Activated naive CD8-positive, alpha-beta T cell treated with anti-CD3 and anti-CD28 coated beads for 36 hours (primary cell): Measurements from ENCODE around the gene UMAD1. TPM values are rescaled to one million over a fixed set of nuclear protein-coding genes. Genes with fewer than 3 reads are reported as not detected.
"Not testable (repeated sequence)": the region's sequence is repeated elsewhere in the genome, so short reads cannot be mapped to it uniquely, and the experiment has no call there.

Experiments used
- DNase-seq: peaks from one replicate; pipeline ENCODE4 v3.0.0; 2021
- H3K27ac Mint-ChIP-seq: one replicate; pipeline ENCODE4 v1.8.0; 2022; ENCODE audit warnings: mild to moderate bottlenecking, moderate library complexity, mixed read lengths
- H3K27me3 Mint-ChIP-seq: one replicate; pipeline ENCODE4 v1.8.0; 2022; ENCODE audit warnings: mild to moderate bottlenecking, mixed read lengths
- H3K36me3 Mint-ChIP-seq: one replicate; pipeline ENCODE4 v1.8.0; 2021; ENCODE audit warnings: mild to moderate bottlenecking, mixed read lengths
- H3K4me1 Mint-ChIP-seq: one replicate; pipeline ENCODE4 v1.8.0; 2021; ENCODE audit warnings: mixed read lengths
- H3K4me3 Mint-ChIP-seq: one replicate; pipeline ENCODE4 v1.8.0; 2022; ENCODE audit warnings: mild to moderate bottlenecking, moderate library complexity, mixed read lengths
- H3K9me3 Mint-ChIP-seq: one replicate; pipeline ENCODE4 v1.8.0; 2022; ENCODE audit warnings: mixed read lengths
- total RNA-seq, 2 experiments: library from RNA; stranded (reverse); gene quantifications; one replicate each; pipeline ENCODE4 v1.2.3, GENCODE V29; 2021

The UMAD1 gene
- total RNA-seq, 2 experiments from 2014 or later, result 13.2 to 13.7 TPM

GRCh38 chr7:7670490-7670889, 29.9 kb downstream of the UMAD1 start:
- Mint-ChIP-seq H3K36me3 (peaks cover 57% of the 10 kb centered on the region), H3K27ac (peak overlapping the region; percentile 85), H3K27me3 (no peaks in the 10 kb centered on the region), H3K4me3 (no peak overlapping the region), H3K4me1 (peaks cover 46% of the 10 kb centered on the region), H3K9me3 (peaks cover 20% of the 10 kb centered on the region)
- no peak for DNase-seq

- peaks cover 46% of the 10 kb centered on the region for H3K4me1 Mint-ChIP-seq
- peaks cover 62% of the 10 kb centered on the region for H3K36me3 Mint-ChIP-seq
- no peak for DNase-seq
- H3K9me3 Mint-ChIP-seq, result peaks cover 24% of the 10 kb centered on the region
- H3K4me3 Mint-ChIP-seq, result peak overlapping the region; percentile 3
- no peaks in the 10 kb centered on the region for H3K27me3 Mint-ChIP-seq
- peak overlapping the region; percentile 85 for H3K27ac Mint-ChIP-seq
These were observed 30.8 kb downstream of the UMAD1 start for GRCh38 chr7:7671361-7671760.

- H3K27ac Mint-ChIP-seq, result peak overlapping the region; percentile 85
- H3K27me3 Mint-ChIP-seq, result no peaks in the 10 kb centered on the region
- H3K36me3 Mint-ChIP-seq, result peaks cover 65% of the 10 kb centered on the region
- H3K9me3 Mint-ChIP-seq, result peaks cover 27% of the 10 kb centered on the region
- H3K4me3 Mint-ChIP-seq, result peak overlapping the region; percentile 23
- peaks cover 45% of the 10 kb centered on the region for H3K4me1 Mint-ChIP-seq
- peak; percentile 26 for DNase-seq
These were observed 32.1 kb downstream of the UMAD1 start for GRCh38 chr7:7672545-7673239.

GRCh38 chr7:7673240-7673550, 32.6 kb downstream of the UMAD1 start:
- Mint-ChIP-seq H3K27me3 (no peaks in the 10 kb centered on the region), H3K27ac (peak overlapping the region; percentile 85), H3K36me3 (peaks cover 65% of the 10 kb centered on the region), H3K9me3 (peaks cover 30% of the 10 kb centered on the region), H3K4me1 (peaks cover 43% of the 10 kb centered on the region), H3K4me3 (peak overlapping the region; percentile 23)
- DNase-seq, result no peak

- H3K27ac Mint-ChIP-seq, result no peak overlapping the region
- no peak overlapping the region for H3K4me3 Mint-ChIP-seq
- no peaks in the 10 kb centered on the region for H3K27me3 Mint-ChIP-seq
- H3K4me1 Mint-ChIP-seq, result peaks cover 31% of the 10 kb centered on the region
- H3K9me3 Mint-ChIP-seq, result peaks cover 19% of the 10 kb centered on the region
- H3K36me3 Mint-ChIP-seq, result peaks cover 46% of the 10 kb centered on the region
- no peak for DNase-seq
These were observed 35.1 kb downstream of the UMAD1 start for GRCh38 chr7:7675686-7676085.

GRCh38 chr7:7679640-7680039, 39.1 kb downstream of the UMAD1 start:
- H3K27me3 Mint-ChIP-seq, H3K27ac Mint-ChIP-seq, DNase-seq, H3K4me3 Mint-ChIP-seq: not testable (repeated sequence)
- peaks cover 10% of the 10 kb centered on the region for H3K9me3 Mint-ChIP-seq
- H3K4me1 Mint-ChIP-seq, result peaks cover 21% of the 10 kb centered on the region
- H3K36me3 Mint-ChIP-seq, result peaks cover 19% of the 10 kb centered on the region

GRCh38 chr7:7681191-7681935, 40.8 kb downstream of the UMAD1 start:
- peak; percentile 13 for DNase-seq
- peaks cover 9% of the 10 kb centered on the region for H3K36me3 Mint-ChIP-seq
- peaks cover 7% of the 10 kb centered on the region for H3K9me3 Mint-ChIP-seq
- peaks cover 25% of the 10 kb centered on the region for H3K4me1 Mint-ChIP-seq
- H3K4me3 Mint-ChIP-seq, result no peak overlapping the region
- peak overlapping the region; percentile 38 for H3K27ac Mint-ChIP-seq
- no peaks in the 10 kb centered on the region for H3K27me3 Mint-ChIP-seq

- H3K36me3 Mint-ChIP-seq, result peaks cover 9% of the 10 kb centered on the region
- H3K4me1 Mint-ChIP-seq, result peaks cover 29% of the 10 kb centered on the region
- H3K4me3 Mint-ChIP-seq, result no peak overlapping the region
- H3K27me3 Mint-ChIP-seq, result no peaks in the 10 kb centered on the region
- DNase-seq, result no peak
- H3K9me3 Mint-ChIP-seq, result peaks cover 7% of the 10 kb centered on the region
- no peak overlapping the region for H3K27ac Mint-ChIP-seq
These were observed 41.4 kb downstream of the UMAD1 start for GRCh38 chr7:7681936-7682329.

GRCh38 chr7:7682861-7683260, 42.3 kb downstream of the UMAD1 start:
- Mint-ChIP-seq H3K27me3 (no peaks in the 10 kb centered on the region), H3K36me3 (peaks cover 3% of the 10 kb centered on the region), H3K4me1 (peaks cover 31% of the 10 kb centered on the region), H3K27ac (no peak overlapping the region), H3K9me3 (peaks cover 2% of the 10 kb centered on the region), H3K4me3 (no peak overlapping the region)
- DNase-seq, result no peak

- DNase-seq, result no peak
- no peaks in the 10 kb centered on the region for H3K27me3 Mint-ChIP-seq
- H3K4me1 Mint-ChIP-seq, result peaks cover 30% of the 10 kb centered on the region
- no peak overlapping the region for H3K27ac Mint-ChIP-seq
- peaks cover under 1% of the 10 kb centered on the region for H3K36me3 Mint-ChIP-seq
- H3K9me3 Mint-ChIP-seq, result no peaks in the 10 kb centered on the region
- no peak overlapping the region for H3K4me3 Mint-ChIP-seq
These were observed 46.4 kb downstream of the UMAD1 start for GRCh38 chr7:7686811-7687508.

GRCh38 chr7:7687800-7688199, 47.2 kb downstream of the UMAD1 start:
- no peaks in the 10 kb centered on the region for H3K27me3 Mint-ChIP-seq
- H3K4me3 Mint-ChIP-seq, result no peak overlapping the region
- peaks cover 23% of the 10 kb centered on the region for H3K4me1 Mint-ChIP-seq
- peaks cover 6% of the 10 kb centered on the region for H3K36me3 Mint-ChIP-seq
- H3K27ac Mint-ChIP-seq, result no peak overlapping the region
- no peak for DNase-seq
- no peaks in the 10 kb centered on the region for H3K9me3 Mint-ChIP-seq

- Mint-ChIP-seq H3K36me3 (peaks cover 6% of the 10 kb centered on the region), H3K4me3 (no peak overlapping the region), H3K27ac (no peak overlapping the region), H3K4me1 (peaks cover 19% of the 10 kb centered on the region), H3K9me3 (no peaks in the 10 kb centered on the region), H3K27me3 (no peaks in the 10 kb centered on the region)
- DNase-seq, result no peak
These were observed 47.8 kb downstream of the UMAD1 start for GRCh38 chr7:7688310-7688709.

- H3K4me3 Mint-ChIP-seq, result no peak overlapping the region
- no peak for DNase-seq
- peaks cover 19% of the 10 kb centered on the region for H3K4me1 Mint-ChIP-seq
- no peak overlapping the region for H3K27ac Mint-ChIP-seq
- H3K27me3 Mint-ChIP-seq, result no peaks in the 10 kb centered on the region
- H3K36me3 Mint-ChIP-seq, result peaks cover 6% of the 10 kb centered on the region
- no peaks in the 10 kb centered on the region for H3K9me3 Mint-ChIP-seq
These were observed 48.4 kb downstream of the UMAD1 start for GRCh38 chr7:7688956-7689355.

- H3K4me1 Mint-ChIP-seq, result peaks cover 21% of the 10 kb centered on the region
- peaks cover 21% of the 10 kb centered on the region for H3K36me3 Mint-ChIP-seq
- H3K4me3 Mint-ChIP-seq, result no peak overlapping the region
- peaks cover 6% of the 10 kb centered on the region for H3K9me3 Mint-ChIP-seq
- H3K27me3 Mint-ChIP-seq, result no peaks in the 10 kb centered on the region
- no peak for DNase-seq
- no peak overlapping the region for H3K27ac Mint-ChIP-seq
These were observed 53.3 kb downstream of the UMAD1 start for GRCh38 chr7:7693881-7694280.

GRCh38 chr7:7694542-7694941, 54.0 kb downstream of the UMAD1 start:
- no peak for DNase-seq
- H3K36me3 Mint-ChIP-seq, result peaks cover 21% of the 10 kb centered on the region
- H3K4me1 Mint-ChIP-seq, result peaks cover 20% of the 10 kb centered on the region
- H3K27ac Mint-ChIP-seq, result no peak overlapping the region
- no peaks in the 10 kb centered on the region for H3K27me3 Mint-ChIP-seq
- peaks cover 6% of the 10 kb centered on the region for H3K9me3 Mint-ChIP-seq
- no peak overlapping the region for H3K4me3 Mint-ChIP-seq
